Measurements from ENCODE around the gene MBNL2.
"Not testable (repeated sequence)": the region's sequence is repeated elsewhere in the genome, so short reads cannot be mapped to it uniquely, and the experiment has no call there.

MBNL2 gene

GRCh38 chr13:97221989-97222700 is at the start of gene MBNL2:
Gene MBNL2 (plus strand): TSS chr13:97222333. CDS start chr13:97276236, 53,903 bp downstream.
- peak; percentile 87 for DNase-seq

- no peak for DNase-seq
Observed at GRCh38 chr13:97174638-97175037, 47.5 kb upstream of the MBNL2 start.

- no peak for DNase-seq
Observed at GRCh38 chr13:97175041-97175440, 47.1 kb upstream of the MBNL2 start.

GRCh38 chr13:97179501-97179900 is 42.6 kb upstream of the MBNL2 start:
- DNase-seq, result no peak

GRCh38 chr13:97182111-97182890 is 39.8 kb upstream of the MBNL2 start:
- DNase-seq, result no peak

GRCh38 chr13:97185291-97185690 is 36.8 kb upstream of the MBNL2 start:
- DNase-seq, result no peak

- no peak for DNase-seq
Observed at GRCh38 chr13:97185751-97186150, 36.4 kb upstream of the MBNL2 start.

- no peak for DNase-seq
Observed at GRCh38 chr13:97188207-97188606, 33.9 kb upstream of the MBNL2 start.

- DNase-seq, result no peak
Observed at GRCh38 chr13:97189928-97190327, 32.2 kb upstream of the MBNL2 start.

GRCh38 chr13:97191142-97191541 is 31.0 kb upstream of the MBNL2 start:
- no peak for DNase-seq

GRCh38 chr13:97191615-97192014 is 30.5 kb upstream of the MBNL2 start:
- DNase-seq, result no peak

- no peak for DNase-seq
Observed at GRCh38 chr13:97192166-97192565, 30.0 kb upstream of the MBNL2 start.

GRCh38 chr13:97193577-97193976 is 28.6 kb upstream of the MBNL2 start:
- no peak for DNase-seq

GRCh38 chr13:97194479-97194878 is 27.7 kb upstream of the MBNL2 start:
- DNase-seq, result no peak

- DNase-seq, result no peak
Observed at GRCh38 chr13:97196340-97196739, 25.8 kb upstream of the MBNL2 start.

GRCh38 chr13:97198753-97199152 is 23.4 kb upstream of the MBNL2 start:
- no peak for DNase-seq

GRCh38 chr13:97199451-97199850 is 22.7 kb upstream of the MBNL2 start:
- DNase-seq, result no peak

GRCh38 chr13:97200081-97200942 is 21.8 kb upstream of the MBNL2 start:
- DNase-seq, result no peak

GRCh38 chr13:97202761-97203160 is 19.4 kb upstream of the MBNL2 start:
- no peak for DNase-seq

GRCh38 chr13:97205465-97205864 is 16.7 kb upstream of the MBNL2 start:
- DNase-seq, result no peak

GRCh38 chr13:97205982-97206381 is 16.2 kb upstream of the MBNL2 start:
- DNase-seq, result no peak

GRCh38 chr13:97207252-97207651 is 14.9 kb upstream of the MBNL2 start:
- not testable (repeated sequence) for DNase-seq

GRCh38 chr13:97211300-97211699 is 10.8 kb upstream of the MBNL2 start:
- no peak for DNase-seq
